Activated CD4-positive, CD25-positive, alpha-beta regulatory T cell treated with anti-CD3 and anti-CD28 coated beads, Interleukin-2, amount 50 U/mL, for 24 hours (primary cell): ENCODE results near the gene RPL10.

Experiments used
- ATAC-seq, 2 donors: fragments of 150-1000 bp; cut with Tn5 transposase; one replicate each; pipeline ENCODE4 v1.10.0; 2021; ENCODE audit warnings: mild to moderate bottlenecking in 1 of 2, moderate library complexity in 1 of 2

RPL10 gene

DNA sequence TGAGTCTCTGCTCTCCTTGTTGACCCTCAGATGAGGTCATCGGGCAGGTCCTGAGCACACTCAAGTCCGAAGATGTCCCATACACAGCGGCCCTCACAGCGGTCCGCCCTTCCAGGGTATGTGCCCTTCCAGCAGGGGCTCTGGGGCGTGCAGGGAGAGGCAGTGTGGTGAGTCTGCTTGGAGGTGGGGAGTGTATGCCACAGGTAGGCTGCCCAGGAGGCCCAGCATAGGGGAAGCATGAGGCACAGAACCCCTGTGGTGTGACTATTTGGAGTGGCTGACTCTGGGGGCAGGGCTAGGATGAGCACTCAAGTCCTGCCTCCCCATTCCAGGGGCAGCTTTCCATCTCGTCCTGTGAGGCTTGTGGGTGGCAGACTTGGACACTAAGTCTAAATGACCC lies 35.4 kb downstream of the RPL10 start:
- ATAC-seq = no peak

DNA sequence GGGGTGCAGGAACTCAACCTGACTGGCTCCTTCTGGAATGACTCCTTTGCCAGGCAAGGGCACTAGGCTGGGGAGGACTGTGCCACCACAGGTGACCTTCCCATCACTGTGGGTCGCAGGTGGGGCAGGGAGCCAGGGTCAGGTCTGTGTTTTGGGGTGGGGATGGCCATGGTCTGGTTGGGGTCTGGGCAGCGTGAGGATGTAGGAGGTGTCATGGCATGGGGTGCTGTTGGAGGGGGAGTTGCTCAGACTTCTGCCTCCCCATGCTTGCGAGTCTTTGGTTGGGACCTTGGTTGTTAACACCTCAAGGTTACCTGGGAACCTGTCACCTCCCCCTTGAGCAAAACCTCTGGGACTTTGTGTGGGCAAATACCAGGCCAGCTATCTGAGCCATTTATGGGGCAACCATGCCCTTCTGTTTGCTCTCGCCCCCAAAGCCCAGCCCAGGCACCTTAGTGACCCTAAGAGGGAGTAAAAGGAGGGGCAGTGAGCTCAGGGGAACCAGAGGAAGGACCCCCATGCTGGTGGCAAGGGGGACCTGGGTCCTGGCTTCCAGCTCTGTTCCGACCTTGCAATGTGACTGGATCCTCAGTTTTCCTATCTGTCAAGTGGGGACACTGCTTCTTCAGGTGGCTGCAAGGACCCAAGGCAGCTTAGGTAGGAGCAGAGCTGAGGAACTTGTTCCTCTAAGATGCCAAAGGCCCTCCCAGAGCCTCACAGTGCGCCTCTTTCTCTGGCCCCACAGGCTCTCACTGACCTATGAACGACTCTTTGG lies 36.4 kb downstream of the RPL10 start:
- no peak for ATAC-seq

- no peak for ATAC-seq
Measured at GRCh38 chrX:154435171-154435733, 37.1 kb downstream of the RPL10 start.

GRCh38 chrX:154436374-154436982 lies 38.3 kb downstream of the RPL10 start:
- ATAC-seq = peak; percentile 71 to 78

DNA sequence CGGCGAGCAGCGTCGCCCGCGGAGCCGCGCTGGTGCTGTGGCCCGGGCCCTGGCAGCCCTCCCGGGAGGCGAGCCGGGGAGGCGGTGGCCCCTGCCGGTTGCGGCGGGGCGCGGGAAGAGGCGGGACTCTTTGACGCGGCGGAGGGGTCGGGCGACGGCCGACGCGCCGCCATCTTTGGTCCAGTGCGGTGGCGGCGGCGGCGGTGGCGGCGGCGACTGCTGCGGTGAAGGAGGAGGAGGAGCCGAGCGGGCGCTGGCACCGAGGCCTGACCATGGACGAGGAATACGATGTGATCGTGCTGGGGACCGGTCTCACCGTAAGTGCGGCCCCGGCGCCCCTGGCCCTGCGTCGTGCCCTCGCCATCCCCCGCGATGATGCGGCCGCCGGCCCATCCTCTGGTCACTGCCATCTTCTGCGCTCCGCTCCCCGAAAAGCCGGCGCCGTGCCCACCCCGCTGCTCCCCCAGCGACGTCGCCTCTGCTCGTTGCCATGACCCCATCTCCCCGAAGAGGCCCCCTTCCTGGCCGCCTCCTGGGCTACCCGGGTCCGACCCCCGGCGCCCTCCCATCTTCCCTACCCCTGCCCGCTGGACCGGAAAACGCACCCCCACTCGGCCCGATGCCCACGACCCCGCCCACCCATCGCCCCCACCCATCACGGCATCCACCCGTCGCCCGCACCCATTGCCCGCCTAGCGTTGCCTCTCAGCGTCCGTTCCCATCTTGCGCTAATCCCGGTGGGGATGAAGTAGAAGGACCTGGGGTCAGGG lies 39.0 kb downstream of the RPL10 start, which contains the start of gene GDI1:
GDI1 (plus strand) TSS at position 172 of the 770 bp plus-strand sequence; CDS start at position 273, 101 bp downstream.
- peak; percentile 50 to 56 for ATAC-seq

DNA sequence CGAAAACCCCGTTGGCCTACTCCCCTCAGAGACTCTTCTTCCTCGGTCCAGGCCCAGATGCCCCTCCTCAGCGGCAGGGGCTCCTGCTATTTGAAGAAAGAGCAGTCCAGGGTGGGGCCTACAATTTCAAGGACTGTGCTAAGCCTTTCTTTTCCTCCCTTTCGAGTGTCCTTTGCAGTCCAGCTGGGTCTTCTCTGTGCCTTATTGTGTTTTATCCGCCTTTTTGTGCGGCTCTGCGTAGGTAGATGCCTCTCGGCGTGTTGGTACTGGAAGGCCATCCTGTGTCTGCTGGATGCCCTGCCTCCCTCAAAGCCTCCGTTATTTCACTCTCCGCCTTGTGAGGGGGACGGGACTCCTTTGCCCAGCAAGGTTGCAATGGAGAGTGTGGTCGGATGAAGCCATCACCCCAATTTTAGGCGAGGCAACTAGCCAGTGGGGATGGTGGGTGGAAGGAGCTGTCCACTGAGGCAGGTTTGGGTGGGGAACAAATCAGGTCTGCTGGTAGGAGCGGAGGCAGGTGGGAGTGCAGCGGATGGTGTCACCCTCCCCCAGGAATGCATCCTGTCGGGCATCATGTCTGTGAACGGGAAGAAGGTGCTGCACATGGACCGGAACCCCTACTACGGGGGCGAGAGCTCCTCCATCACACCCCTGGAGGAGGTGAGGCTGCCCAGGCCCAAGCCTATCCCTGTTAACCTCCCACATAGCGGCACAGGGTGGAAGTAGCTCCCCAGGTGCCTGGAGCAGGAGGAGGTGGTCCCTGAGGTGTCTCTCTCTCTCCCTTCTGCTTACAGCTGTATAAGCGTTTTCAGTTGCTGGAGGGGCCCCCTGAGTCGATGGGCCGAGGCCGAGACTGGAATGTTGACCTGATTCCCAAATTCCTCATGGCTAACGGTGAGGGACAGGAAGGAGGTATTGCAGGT lies 40.1 kb downstream of the RPL10 start:
- ATAC-seq = no peak

DNA sequence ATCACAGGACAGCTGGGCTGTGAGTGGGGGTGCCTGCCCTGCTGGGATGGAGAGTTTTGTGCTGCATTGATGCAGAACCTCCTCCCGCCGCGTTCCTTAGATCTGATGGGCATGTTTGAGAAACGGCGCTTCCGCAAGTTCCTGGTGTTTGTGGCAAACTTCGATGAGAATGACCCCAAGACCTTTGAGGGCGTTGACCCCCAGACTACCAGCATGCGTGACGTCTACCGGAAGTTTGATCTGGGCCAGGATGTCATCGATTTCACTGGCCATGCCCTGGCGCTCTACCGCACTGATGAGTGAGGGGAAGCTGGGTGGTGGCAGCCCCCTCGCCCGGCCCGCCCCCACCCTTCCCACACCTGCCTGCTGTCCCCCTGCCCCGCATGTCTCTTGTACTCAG lies 41.7 kb downstream of the RPL10 start:
- ATAC-seq = no peak

DNA sequence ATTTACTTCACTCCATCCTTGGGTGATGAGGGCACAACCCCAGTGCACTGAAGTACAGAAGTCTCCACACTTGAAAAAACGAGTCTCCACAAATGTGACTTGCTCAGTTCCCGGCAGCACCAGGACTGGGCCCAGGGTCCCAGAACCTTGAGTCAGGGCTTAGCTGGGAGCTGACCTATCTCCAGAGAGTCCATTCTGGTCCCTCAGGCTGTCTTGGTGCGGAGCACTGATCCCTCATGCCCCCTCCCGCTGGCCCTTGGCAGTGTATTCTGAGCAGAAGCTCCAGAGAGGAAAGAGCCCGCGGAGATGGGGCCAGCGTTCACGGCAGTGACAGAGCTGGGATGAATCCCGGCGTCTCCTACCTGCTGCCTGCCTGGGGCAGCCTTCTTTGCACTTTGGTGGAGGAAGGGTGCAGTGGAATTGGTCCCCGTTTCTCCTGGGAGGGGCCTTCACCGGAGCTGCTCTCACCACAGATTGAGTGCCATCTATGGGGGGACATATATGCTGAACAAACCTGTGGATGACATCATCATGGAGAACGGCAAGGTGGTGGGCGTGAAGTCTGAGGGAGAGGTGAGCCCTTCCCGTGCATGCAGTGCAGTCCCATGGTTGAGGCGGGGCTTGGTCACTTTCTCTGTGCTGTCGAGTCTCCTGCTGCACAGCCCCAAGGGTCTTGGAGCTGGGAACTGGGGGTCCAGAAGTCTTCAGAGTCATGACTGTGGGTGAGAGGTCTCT lies 42.6 kb downstream of the RPL10 start:
- ATAC-seq = no peak

- ATAC-seq = no peak
Measured at GRCh38 chrX:154441564-154441963, 43.4 kb downstream of the RPL10 start.

DNA sequence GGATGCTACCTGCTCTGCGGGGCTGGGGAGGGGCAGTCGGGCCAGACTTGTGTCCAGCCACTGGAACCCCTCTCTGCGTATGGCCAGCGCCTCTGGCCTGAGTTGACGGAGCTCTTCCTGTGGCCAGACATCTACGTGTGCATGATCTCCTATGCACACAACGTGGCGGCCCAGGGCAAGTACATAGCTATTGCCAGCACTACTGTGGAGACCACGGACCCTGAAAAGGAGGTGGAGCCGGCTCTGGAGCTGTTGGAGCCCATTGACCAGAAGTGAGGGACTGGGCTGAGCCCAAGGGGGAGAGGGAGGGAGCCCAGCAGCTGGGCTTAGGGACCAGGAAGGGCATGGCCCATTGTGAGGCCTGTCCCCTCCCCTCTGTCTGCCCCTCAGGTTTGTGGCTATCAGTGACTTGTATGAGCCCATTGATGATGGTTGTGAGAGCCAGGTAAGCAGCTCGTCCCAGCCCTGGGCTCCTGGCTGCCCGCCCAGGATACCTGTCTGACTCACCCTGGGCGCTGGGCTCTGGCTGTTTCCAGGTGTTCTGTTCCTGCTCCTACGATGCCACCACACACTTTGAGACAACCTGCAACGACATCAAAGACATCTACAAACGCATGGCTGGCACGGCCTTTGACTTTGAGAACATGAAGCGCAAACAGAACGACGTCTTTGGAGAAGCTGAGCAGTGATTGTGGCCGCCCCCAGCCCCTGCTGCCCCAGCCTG lies 44.0 kb downstream of the RPL10 start:
- ATAC-seq = no peak

DNA sequence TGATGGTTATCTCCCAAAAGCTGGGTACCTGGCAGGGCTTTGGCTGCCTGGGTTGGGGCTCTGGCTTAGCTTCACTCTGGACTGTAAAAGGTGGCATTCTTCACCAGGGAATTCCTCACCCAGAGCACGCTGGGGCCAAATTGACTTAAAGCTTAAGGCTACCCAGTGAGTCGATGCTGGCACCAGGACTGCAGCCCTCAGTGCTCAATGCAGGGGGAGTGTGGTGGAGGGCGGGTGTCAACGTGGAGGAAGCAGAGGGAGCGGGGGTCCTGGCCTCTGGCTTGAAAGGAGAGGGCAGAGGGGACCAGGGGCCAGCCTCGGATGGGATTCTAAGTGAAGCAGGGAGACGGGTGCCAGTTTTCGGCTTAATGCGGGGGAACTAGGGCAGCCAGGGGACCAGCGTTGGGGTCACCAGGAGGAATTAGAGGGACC lies 45.3 kb downstream of the RPL10 start:
- peak in 1 of 2 donors; percentile 12 for ATAC-seq

DNA sequence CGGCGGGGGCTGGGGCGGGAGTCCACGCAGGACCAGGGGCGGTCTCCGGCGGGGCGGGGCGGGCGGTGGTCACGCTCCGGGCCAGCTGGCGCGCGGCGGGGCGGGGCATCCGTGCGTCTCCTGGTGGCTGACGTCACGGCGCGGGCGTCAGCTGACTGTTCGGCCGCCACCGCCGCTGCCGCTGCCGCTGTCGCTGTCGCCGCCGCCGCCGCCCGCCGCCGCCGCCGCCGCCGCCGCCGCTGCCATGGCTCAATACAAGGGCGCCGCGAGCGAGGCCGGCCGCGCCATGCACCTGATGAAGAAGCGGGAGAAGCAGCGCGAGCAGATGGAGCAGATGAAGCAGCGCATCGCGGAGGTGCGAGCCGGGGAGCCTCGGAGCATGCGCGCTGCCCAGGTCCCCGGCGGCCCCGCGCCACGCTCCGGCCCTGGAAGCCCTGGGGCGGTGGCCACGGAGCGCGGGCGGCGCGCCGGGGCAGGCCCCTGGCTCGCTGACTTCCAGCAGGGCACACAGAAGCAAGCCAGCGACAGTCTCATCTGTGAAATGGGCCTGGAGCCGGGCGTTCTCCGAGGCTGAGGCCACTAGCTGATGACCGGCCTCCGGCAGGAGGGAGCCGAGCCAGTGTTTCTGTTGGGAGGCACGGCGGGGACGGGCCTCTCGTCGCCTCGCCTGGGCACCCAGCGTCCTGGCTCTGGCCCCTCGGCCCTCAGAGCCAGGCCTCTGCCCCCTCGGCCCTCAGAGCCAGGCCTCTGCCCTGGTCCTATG lies 46.0 kb downstream of the RPL10 start, which contains the start of gene FAM50A:
FAM50A (plus strand) TSS at position 150 of the 763 bp plus-strand sequence; CDS start at position 245, 95 bp downstream.
- ATAC-seq = peak; percentile 83 to 90

GRCh38 chrX:154444755-154445246 lies 46.6 kb downstream of the RPL10 start:
- ATAC-seq = no peak

DNA sequence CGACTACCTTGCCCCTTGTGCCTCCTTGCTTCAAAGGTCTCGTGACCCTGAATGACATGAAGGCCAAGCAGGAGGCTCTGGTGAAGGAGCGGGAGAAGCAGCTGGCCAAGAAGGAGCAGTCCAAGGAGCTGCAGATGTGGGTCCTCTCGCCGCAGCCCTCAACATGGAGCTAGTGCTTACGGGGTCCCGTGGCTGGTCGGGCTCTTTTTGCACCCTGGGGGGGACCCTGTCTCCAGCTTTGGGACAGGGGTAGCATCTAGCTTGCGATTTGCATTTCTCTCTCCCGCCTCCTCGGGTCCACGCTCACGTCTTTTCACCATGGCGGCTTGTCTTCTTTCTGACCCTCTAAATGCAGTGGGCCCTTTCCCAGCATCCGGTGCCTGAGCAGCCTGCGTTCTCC lies 47.6 kb downstream of the RPL10 start:
- ATAC-seq = no peak

GRCh38 chrX:154446430-154446829 lies 48.3 kb downstream of the RPL10 start:
- ATAC-seq = no peak

GRCh38 chrX:154448484-154448883 lies 50.3 kb downstream of the RPL10 start:
- no peak for ATAC-seq

DNA sequence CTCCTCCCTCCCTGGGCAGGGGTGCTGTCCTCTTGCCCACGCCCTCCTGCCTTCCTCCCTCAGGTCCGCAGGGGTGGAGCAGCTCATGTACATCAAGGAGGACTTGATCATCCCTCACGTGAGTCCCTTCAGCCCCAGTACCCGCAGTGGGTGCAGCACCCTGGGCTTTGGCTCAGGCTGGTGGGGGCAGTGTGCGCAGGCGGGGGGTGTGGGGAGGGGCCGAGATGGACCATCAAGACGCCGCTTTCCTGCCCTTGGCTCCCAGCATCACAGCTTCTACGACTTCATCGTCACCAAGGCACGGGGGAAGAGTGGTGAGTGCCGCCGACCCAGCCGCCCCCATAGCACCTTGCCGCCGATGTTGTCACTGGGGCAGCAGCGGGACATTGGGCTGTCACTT lies 51.4 kb downstream of the RPL10 start:
- no peak for ATAC-seq

DNA sequence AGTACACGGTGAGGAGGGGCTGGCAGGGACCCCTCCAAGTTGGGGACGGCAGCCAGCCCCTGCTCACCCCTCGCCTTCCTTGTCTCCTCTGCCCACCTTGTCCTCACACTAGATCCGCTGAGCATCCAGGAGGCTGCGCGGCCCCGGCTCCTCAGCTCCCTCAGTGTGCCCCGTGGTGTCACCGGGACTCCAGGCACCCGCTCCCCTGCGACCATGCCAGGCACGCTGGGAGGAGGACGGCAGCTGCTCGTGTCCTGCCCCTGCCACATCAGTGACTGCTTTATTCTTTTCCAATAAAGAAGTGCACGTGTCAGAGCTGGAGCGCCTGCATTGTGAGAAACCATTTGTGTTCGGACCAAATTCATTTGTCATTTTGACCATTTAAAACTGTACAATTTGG lies 52.1 kb downstream of the RPL10 start:
- no peak for ATAC-seq
